WI38 (cell line): ENCODE results near the gene UBE4B.
A peak's percentile ranks its signal among the peaks of the same experiment; 100 is the strongest.
"Not testable (repeated sequence)": the region's sequence is repeated elsewhere in the genome, so short reads cannot be mapped to it uniquely, and the experiment has no call there.

Experiments
- H3K4me3 ChIP-seq: 2 replicates; pipeline ENCODE4 v1.5.1; 2011; ENCODE audit warnings: low read depth, mild to moderate bottlenecking, control low read depth, low read length
- TF ChIP-seq, protein P1 (sequence below): IDR thresholded peaks from 2 replicates; pipeline ENCODE4 v1.5.1; 2012; ENCODE audit warnings: low read depth, mild to moderate bottlenecking, control low read depth, low read length

UBE4B gene

DNA sequence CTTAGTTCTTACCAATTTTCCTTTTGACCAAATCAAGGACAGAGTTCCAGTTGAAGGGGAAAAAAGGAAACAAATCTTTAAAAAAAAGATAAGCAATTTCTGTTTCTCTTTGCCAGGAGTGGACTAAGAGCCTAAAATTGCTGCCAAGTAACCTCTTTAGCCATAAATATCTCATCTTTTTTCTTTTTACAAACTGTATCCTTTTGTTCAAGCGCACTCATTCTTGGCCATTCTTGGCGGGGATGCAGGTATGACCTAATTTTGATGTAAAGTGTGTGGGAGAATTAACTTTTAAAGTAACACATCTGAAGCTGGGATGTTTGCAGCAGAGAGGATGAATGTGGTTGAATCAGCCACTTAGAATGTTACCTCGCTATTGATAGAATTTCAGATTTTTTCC lies 164.2 kb downstream of the UBE4B start:
- TF ChIP-seq, protein P1, sequence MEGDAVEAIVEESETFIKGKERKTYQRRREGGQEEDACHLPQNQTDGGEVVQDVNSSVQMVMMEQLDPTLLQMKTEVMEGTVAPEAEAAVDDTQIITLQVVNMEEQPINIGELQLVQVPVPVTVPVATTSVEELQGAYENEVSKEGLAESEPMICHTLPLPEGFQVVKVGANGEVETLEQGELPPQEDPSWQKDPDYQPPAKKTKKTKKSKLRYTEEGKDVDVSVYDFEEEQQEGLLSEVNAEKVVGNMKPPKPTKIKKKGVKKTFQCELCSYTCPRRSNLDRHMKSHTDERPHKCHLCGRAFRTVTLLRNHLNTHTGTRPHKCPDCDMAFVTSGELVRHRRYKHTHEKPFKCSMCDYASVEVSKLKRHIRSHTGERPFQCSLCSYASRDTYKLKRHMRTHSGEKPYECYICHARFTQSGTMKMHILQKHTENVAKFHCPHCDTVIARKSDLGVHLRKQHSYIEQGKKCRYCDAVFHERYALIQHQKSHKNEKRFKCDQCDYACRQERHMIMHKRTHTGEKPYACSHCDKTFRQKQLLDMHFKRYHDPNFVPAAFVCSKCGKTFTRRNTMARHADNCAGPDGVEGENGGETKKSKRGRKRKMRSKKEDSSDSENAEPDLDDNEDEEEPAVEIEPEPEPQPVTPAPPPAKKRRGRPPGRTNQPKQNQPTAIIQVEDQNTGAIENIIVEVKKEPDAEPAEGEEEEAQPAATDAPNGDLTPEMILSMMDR: no peak
- H3K4me3 ChIP-seq: no peak overlapping the region

DNA sequence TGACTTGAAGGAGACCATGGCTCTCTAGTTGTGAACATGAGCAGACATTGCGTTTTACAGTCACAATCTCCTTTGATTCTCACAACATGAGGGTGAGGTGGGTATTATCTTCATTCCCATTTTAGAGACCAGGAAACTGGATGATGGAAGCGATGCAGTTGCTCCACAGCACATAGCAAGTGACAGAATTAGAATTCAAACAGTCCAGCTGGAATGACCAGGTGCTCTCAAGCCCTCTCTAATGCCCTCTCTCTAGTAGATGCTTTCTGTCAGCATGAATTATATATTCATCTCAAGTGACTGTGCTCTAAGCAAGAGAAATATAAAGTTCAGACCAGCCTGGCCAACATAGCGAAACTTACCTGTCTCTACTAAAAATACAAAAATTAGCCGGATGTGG lies 167.9 kb downstream of the UBE4B start:
- no peak overlapping the region for H3K4me3 ChIP-seq
- TF ChIP-seq, protein P1: no peak

DNA sequence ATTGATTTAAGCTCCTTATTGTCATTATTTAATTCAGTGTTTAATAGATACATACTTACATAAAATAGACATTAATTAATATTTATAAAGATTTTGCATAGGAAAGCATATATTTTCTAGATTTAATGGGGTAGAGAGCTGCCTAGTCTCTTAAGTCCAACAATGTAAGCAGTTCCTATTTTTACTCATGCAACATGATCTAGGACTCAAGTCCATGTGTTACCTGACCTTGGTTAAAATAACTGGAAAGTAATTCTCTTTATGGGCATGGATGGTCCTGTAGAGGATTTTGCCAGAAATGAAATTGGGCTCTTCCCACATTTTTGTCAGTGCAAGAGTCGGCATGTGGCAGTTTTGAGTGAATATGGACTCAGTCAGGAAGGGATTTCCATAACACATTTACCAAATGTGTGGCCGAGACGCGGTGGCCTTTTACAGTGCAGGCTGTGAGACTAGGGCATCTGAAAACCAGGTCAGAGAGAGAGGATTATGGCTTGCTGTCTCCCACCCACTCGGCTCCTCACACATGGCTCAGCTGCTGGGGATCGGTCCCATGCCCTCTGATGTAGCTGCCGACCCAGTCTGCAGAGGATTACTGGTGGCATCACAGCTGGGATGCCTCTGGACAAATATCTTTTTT lies 171.4 kb downstream of the UBE4B start:
- TF ChIP-seq, protein P1: no peak
- no peak overlapping the region for H3K4me3 ChIP-seq

DNA sequence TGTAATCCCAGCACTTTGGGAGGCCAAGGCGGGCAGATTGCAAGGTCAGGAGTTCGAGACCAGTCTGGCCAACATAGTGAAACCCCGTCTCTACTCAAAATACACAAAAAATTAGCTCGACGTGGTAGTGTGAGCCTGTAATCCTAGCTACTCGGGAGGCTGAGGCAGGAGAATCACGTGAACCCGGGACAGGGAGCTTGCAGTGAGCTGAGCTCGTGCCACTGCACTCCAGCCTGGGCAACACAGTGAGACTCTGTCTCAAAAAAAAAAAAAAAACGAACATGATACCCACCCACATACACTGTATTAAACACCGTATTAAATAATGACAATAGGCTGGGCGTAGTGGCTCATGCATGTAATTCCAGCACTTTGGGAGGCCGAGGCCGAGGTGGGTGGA lies 172.4 kb downstream of the UBE4B start:
- H3K4me3 ChIP-seq: not testable (repeated sequence)

DNA sequence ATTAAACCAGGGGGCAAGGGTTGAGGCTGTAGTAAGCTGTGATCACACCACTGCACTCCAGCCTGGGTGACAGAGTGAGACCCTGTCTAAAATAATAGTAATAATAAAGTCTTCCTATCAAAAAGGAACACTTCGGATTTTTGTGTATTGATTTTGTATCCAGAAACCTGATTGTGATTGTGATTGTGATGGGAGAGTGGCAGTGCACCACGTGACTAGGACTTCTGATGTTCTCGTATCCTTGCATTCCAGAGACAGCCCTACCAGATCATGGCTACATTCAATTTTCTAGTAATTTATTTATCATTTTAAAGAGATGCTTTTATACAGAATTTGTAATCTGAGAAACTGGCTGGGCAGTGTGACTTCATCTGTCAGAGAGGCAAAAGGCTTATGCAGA lies 175.1 kb downstream of the UBE4B start:
- TF ChIP-seq, protein P1: no peak
- H3K4me3 ChIP-seq: no peak overlapping the region

DNA sequence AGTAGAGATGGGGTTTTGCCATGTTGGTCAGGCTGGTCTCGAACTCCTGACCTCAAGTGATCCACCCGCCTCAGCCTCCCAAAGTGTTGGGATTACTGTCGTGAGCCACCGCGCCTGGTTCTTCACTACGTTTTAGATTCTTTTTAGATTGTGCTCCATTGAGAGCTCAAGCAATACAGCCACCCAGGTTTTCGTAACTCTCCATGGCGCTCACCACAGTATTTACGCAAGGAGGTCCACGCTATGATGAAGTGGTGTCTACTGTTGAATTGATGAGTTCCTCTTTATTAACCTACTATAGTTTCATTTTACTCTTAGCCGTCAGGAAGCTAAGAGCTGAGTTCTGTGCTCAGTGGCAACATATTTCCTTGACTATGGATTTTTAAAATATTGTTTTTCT lies 175.8 kb downstream of the UBE4B start:
- TF ChIP-seq, protein P1: no peak
- H3K4me3 ChIP-seq: no peak overlapping the region

DNA sequence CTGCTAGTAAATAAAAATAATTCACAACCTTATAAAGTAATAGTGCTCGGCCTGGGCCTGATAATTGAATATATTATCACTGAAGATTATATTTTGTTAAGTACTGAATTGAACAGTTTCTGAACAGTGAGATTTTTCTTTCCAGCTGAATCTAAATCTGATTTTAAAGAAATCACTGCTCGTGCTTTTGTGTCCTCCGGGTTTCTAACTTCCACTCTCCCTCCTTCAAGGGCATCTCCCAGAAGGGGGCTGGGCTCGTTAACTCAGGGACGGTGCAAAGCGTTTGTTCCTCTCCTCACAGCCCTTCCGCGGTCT lies 176.8 kb downstream of the UBE4B start:
- TF ChIP-seq, protein P1: no peak
- H3K4me3 ChIP-seq: peak overlapping the region; percentile 99

DNA sequence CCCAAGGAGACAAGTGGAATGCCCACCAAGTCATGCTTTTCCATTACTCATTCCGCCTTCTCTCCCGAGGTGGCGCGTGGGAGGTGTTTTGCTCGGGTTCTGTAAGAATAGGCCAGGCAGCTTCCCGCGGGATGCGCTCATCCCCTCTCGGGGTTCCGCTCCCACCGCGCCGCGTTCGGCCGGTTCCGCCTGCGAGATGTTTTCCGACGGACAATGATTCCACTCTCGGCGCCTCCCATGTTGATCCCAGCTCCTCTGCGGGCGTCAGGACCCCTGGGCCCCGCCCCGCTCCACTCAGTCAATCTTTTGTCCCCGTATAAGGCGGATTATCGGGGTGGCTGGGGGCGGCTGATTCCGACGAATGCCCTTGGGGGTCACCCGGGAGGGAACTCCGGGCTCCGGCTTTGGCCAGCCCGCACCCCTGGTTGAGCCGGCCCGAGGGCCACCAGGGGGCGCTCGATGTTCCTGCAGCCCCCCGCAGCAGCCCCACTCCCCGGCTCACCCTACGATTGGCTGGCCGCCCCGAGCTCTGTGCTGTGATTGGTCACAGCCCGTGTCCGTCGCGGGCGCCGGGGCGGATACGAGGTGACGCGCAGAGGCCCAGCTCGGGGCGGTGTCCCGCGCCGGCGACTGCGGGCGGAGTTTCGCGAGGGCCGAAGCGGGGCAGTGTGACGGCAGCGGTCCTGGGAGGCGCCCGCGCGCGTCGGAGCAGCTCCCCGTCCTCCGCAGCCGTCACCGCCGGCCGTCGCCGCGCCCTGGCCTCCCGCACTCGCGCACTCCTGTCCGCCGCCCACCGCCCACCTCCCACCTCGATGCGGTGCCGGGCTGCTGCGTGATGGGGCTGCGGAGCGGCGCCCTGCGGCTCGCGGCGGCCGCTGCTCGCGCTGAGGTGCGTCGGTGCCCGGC lies 177.4 kb downstream of the UBE4B start, which contains the start of gene KIF1B:
Gene KIF1B (plus strand): TSS at position 666 of the 906 bp plus-strand sequence. CDS start 21,759 bp downstream, outside the sequence.
- TF ChIP-seq, protein P1: peak; percentile 87
- peak within 1 kb of the TSS; percentile 99 for H3K4me3 ChIP-seq
